SU-DHL-6 (cell line): Measurements from ENCODE around the gene COL16A1.

Source experiments
- EZH2phosphoT487 ChIP-seq: fragments of 200-600 bp; sonication (generic), shearing (Covaris generic); conservative IDR thresholded peaks from 2 replicates; pipeline ENCODE4 v1.6.1; 2018; ENCODE audit warnings: mild to moderate bottlenecking, antibody characterized with exemption, low read length, moderate library complexity, mixed read lengths
- TF ChIP-seq, protein P1 (sequence below): fragments of 200-600 bp; sonication (generic); IDR thresholded peaks from one replicate; pipeline ENCODE4 v1.5.1; 2017; ENCODE audit warnings: antibody characterized with exemption, mild to moderate bottlenecking, low read length, moderate library complexity; ENCODE audit not compliant: insufficient read depth, poor library complexity, severe bottlenecking

DNA sequence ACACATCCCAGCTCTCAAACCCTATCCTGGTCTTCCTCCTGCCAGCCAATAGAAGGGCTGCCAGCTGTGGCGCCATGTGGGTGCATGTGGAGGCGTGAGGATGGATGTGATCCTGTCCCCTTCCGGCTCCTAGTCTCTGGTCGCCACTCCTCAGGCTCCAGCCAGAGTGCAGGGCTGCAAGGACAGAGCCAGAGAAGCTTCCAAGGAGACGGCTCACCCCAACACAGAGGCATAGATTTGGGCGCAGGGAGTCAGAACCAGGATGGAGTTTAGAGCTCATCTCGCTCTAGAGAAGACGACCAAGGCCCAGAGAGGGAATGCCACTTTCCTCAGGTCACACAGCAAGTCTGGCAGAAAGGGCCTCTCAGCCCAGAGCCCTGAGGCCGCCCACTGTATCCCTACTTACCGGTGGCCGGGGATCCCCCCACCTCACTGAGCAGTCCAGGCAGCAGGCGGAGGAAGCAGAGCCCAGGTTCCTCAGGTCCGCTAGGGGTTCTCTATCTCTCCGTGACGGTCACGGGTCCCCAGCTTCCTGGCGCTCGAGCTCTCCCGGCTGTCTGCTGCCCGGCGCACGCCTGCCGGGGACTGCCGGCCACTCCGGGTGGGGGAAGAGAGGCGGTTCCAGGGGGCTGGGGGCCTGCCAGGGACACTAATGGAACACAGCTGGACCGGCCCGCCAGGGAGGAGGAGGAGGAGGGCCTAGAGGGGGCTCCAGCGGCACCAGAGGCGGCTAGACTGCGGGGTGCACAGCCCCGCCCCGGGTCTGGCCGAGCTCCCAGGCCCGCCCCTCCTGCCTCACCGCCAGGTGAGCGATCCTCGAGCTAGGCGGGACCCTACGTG is at the start of gene COL16A1:
- TF ChIP-seq, protein P1, sequence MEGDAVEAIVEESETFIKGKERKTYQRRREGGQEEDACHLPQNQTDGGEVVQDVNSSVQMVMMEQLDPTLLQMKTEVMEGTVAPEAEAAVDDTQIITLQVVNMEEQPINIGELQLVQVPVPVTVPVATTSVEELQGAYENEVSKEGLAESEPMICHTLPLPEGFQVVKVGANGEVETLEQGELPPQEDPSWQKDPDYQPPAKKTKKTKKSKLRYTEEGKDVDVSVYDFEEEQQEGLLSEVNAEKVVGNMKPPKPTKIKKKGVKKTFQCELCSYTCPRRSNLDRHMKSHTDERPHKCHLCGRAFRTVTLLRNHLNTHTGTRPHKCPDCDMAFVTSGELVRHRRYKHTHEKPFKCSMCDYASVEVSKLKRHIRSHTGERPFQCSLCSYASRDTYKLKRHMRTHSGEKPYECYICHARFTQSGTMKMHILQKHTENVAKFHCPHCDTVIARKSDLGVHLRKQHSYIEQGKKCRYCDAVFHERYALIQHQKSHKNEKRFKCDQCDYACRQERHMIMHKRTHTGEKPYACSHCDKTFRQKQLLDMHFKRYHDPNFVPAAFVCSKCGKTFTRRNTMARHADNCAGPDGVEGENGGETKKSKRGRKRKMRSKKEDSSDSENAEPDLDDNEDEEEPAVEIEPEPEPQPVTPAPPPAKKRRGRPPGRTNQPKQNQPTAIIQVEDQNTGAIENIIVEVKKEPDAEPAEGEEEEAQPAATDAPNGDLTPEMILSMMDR = no peak
- no peak for TF ChIP-seq EZH2phosphoT487
